GM23338 (cell line): ENCODE results near the gene RNF152. TPM values are rescaled to one million over a fixed set of nuclear protein-coding genes. Genes with fewer than 3 reads are reported as not detected.

Experiments used
- ATAC-seq: fragments of 200-7000 bp; cut with Tn5 transposase; 3 replicates; pipeline ENCODE4 v1.9.1; 2020
- DNase-seq: peaks from one replicate; pipeline ENCODE4 v3.0.0-alpha.2; 2015; ENCODE audit warnings: low spot score
- H2AFZ ChIP-seq: fragments of 200-600 bp; sonication (generic); 2 replicates; pipeline ENCODE4 v1.8.0; 2016; ENCODE audit warnings: antibody characterized with exemption, mild to moderate bottlenecking, moderate library complexity
- H3F3A ChIP-seq: fragments of 200-600 bp; sonication (generic); replicated peaks from 2 replicates; pipeline ENCODE4 v1.8.0; 2017; ENCODE audit warnings: antibody characterized with exemption, mixed run types, low read depth
- H3K27ac ChIP-seq: fragments of 200-600 bp; sonication (generic); 2 replicates; pipeline ENCODE4 v1.6.1; 2016; ENCODE audit warnings: low read depth
- H3K27me3 ChIP-seq: fragments of 200-600 bp; sonication (generic); 2 replicates; pipeline ENCODE4 v1.8.0; 2016; ENCODE audit warnings: mild to moderate bottlenecking, mixed run types, moderate library complexity; ENCODE audit not compliant: insufficient read depth
- H3K36me3 ChIP-seq: fragments of 200-600 bp; sonication (generic); 2 replicates; pipeline ENCODE4 v1.8.0; 2016; ENCODE audit warnings: mild to moderate bottlenecking; ENCODE audit not compliant: insufficient read depth
- H3K4me1 ChIP-seq: fragments of 200-600 bp; sonication (generic); 2 replicates; pipeline ENCODE4 v1.8.0; 2016; ENCODE audit warnings: mild to moderate bottlenecking, moderate library complexity; ENCODE audit not compliant: insufficient read depth
- H3K4me2 ChIP-seq: fragments of 200-600 bp; sonication (generic); 2 replicates; pipeline ENCODE4 v1.7.1; 2017; ENCODE audit warnings: mixed run types
- H3K4me3 ChIP-seq: fragments of 200-600 bp; sonication (generic); 2 replicates; pipeline ENCODE4 v1.6.1; 2016; ENCODE audit warnings: mixed run types
- H3K79me2 ChIP-seq: fragments of 200-600 bp; sonication (generic); replicated peaks from 2 replicates; pipeline ENCODE4 v1.8.0; 2017; ENCODE audit warnings: mild to moderate bottlenecking; ENCODE audit not compliant: insufficient read depth
- H3K9me2 ChIP-seq: fragments of 200-600 bp; sonication (generic); 2 replicates; pipeline ENCODE4 v1.8.0; 2017; ENCODE audit not compliant: insufficient read depth
- H4K20me1 ChIP-seq: fragments of 200-600 bp; sonication (generic); replicated peaks from 2 replicates; pipeline ENCODE4 v1.8.0; 2017; ENCODE audit warnings: mild to moderate bottlenecking; ENCODE audit not compliant: insufficient read depth
- H3K27ac Mint-ChIP-seq: 2 replicates; pipeline ENCODE4 v1.8.0; 2020; ENCODE audit warnings: inconsistent platforms, mild to moderate bottlenecking, moderate library complexity, mixed read lengths
- H3K27me3 Mint-ChIP-seq: 3 replicates; pipeline ENCODE4 v1.8.0; 2022; ENCODE audit warnings: low read depth, mild to moderate bottlenecking, moderate library complexity, mixed read lengths, inconsistent platforms; ENCODE audit not compliant: insufficient read depth, poor library complexity
- H3K36me3 Mint-ChIP-seq: 3 replicates; pipeline ENCODE4 v1.8.0; 2021; ENCODE audit warnings: low read depth, mild to moderate bottlenecking, inconsistent platforms, moderate library complexity, mixed read lengths
- H3K4me1 Mint-ChIP-seq: 3 replicates; pipeline ENCODE4 v1.8.0; 2020; ENCODE audit warnings: mild to moderate bottlenecking, inconsistent platforms, mixed read lengths
- H3K4me3 Mint-ChIP-seq: 3 replicates; pipeline ENCODE4 v1.8.0; 2021; ENCODE audit warnings: moderate library complexity, mild to moderate bottlenecking, inconsistent platforms, mixed read lengths
- H3K9me3 Mint-ChIP-seq: 3 replicates; pipeline ENCODE4 v1.8.0; 2020; ENCODE audit warnings: moderate library complexity, mild to moderate bottlenecking, inconsistent platforms, mixed read lengths
- CREB1 ChIP-seq: fragments of 250-450 bp; sonication (Bioruptor Pico); IDR thresholded peaks from 2 replicates; pipeline ENCODE4 v1.5.0; 2020; ENCODE audit warnings: low read depth, mild to moderate bottlenecking, moderate library complexity
- CTCF ChIP-seq, 2 experiments: fragments of 200-600 bp in 1 of 2; sonication (generic) in 1 of 2; conservative IDR thresholded peaks; 2 replicates each; pipeline versions ENCODE4 v1.5.1 to v1.6.1; 2016 to 2017; ENCODE audit warnings: antibody characterized with exemption in 2 of 2, low read depth in 2 of 2, mild to moderate bottlenecking in 2 of 2, moderate library complexity in 1 of 2
- ETS1 ChIP-seq: IDR thresholded peaks from 2 replicates; pipeline ENCODE4 v1.6.1; 2016; ENCODE audit warnings: antibody characterized with exemption
- EZH2 ChIP-seq: fragments of 200-600 bp; sonication (generic); IDR thresholded peaks from one replicate; pipeline ENCODE4 v1.8.0; 2017; ENCODE audit warnings: antibody characterized with exemption, mild to moderate bottlenecking, low read depth; ENCODE audit not compliant: unreplicated experiment
- EZH2phosphoT487 ChIP-seq: fragments of 200-600 bp; sonication (generic); IDR thresholded peaks from one replicate; pipeline ENCODE4 v1.8.1; 2018; ENCODE audit warnings: antibody characterized with exemption; ENCODE audit not compliant: unreplicated experiment
- JUNB ChIP-seq: IDR thresholded peaks from one replicate; pipeline ENCODE4 v1.6.1; 2016; ENCODE audit warnings: antibody characterized with exemption; ENCODE audit not compliant: unreplicated experiment
- NANOG ChIP-seq: IDR thresholded peaks from 2 replicates; pipeline ENCODE4 v1.6.1; 2016; ENCODE audit warnings: antibody characterized with exemption, borderline replicate concordance
- POLR2AphosphoS5 ChIP-seq: IDR thresholded peaks from 2 replicates; pipeline ENCODE4 v1.6.1; 2016; ENCODE audit warnings: antibody characterized with exemption, low read depth
- STAT1 ChIP-seq: IDR thresholded peaks from one replicate; pipeline ENCODE4 v1.6.1; 2016; ENCODE audit warnings: antibody characterized with exemption; ENCODE audit not compliant: unreplicated experiment
- ZNF114 ChIP-seq: fragments of 250-450 bp; sonication (Bioruptor Pico); IDR thresholded peaks from 2 replicates; pipeline ENCODE4 v1.5.0; 2020; ENCODE audit warnings: mild to moderate bottlenecking, moderate library complexity
- ZNF331 ChIP-seq: fragments of 250-450 bp; sonication (Bioruptor Pico); IDR thresholded peaks from 2 replicates; pipeline ENCODE4 v1.5.0; 2020; ENCODE audit warnings: low read depth, mild to moderate bottlenecking, moderate library complexity
- ZNF462 ChIP-seq: fragments of 250-450 bp; sonication (Bioruptor Pico); IDR thresholded peaks from 2 replicates; pipeline ENCODE4 v1.5.0; 2020; ENCODE audit warnings: mild to moderate bottlenecking, moderate library complexity
- polyA plus RNA-seq: library from polyadenylated mRNA; unstranded; fragments of >200 nt; fragmentation: Nextera tagmentation; extraction: Ambion mirVana; gene quantifications from 2 replicates; pipeline ENCODE4 v1.2.1, GENCODE V29; 2016
- total RNA-seq: library from RNA; depleted of rRNA; stranded (reverse); fragments of >200 nt; shearing (Covaris generic); gene quantifications from 2 replicates; pipeline ENCODE4 v1.2.3, GENCODE V29; 2014
- TF ChIP-seq, protein P1 (sequence below): IDR thresholded peaks from one replicate; pipeline ENCODE4 v1.6.1; 2018; ENCODE audit warnings: antibody characterized with exemption; ENCODE audit not compliant: unreplicated experiment

Gene RNF152
- total and polyA plus RNA-seq, 2 experiments from 2014 or later: 1.2 to 2.9 TPM

DNA sequence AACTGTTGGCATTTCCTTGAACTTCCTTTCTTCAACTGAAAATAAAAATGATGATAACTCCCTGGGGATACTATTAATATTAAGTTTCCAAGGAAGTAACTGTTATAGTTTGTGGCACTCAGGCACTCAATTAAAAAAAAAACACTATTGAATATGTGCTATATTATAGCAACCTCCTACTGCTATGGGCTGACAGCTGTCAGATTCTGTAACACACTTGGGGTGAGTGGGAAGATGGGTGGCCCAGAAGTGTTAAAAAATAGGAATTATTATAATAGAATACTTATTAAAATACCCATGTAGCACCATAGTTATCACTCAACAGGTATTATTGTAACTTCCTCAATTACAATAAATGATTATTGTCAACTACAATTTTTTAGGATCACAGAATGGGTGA lies 130.9 kb downstream of the RNF152 start:
- Histone ChIP-seq H3K36me3 (no peaks in the 10 kb centered on the region), H3K27me3 (no peaks in the 10 kb centered on the region), H3K79me2 (no peaks in the 10 kb centered on the region), H3K9me2 (no peaks in the 10 kb centered on the region), H2AFZ (no peak overlapping the region), H4K20me1 (no peaks in the 10 kb centered on the region), H3F3A (no peaks in the 10 kb centered on the region), H3K4me2 (no peak overlapping the region), H3K4me3 (no peak overlapping the region), H3K4me1 (peaks cover 8% of the 10 kb centered on the region; the same call in 1 of the 2 replicates), H3K27ac (no peak overlapping the region)
- DNase-seq (no peak), ATAC-seq (no peak)
- no peak overlapping the region for H3K4me3 Mint-ChIP-seq
- H3K27ac Mint-ChIP-seq: no peak overlapping the region
- no peaks in the 10 kb centered on the region for H3K9me3 Mint-ChIP-seq
- peaks cover 9% of the 10 kb centered on the region for H3K4me1 Mint-ChIP-seq
- no peak for TF ChIP-seq ETS1
- TF ChIP-seq JUNB: no peak
- TF ChIP-seq EZH2phosphoT487: no peak
- no peak for TF ChIP-seq ZNF331 (CRISPR knock-in tag)
- no peak for TF ChIP-seq CTCF (conservative IDR thresholded peaks at IDR 0.05; ENCODE audit: low read depth in 2 of 2)
- TF ChIP-seq EZH2: no peak
- no peak for TF ChIP-seq POLR2AphosphoS5
- TF ChIP-seq CREB1: no peak
- TF ChIP-seq STAT1: no peak
- TF ChIP-seq ZNF114 (CRISPR knock-in tag): no peak
- no peak for TF ChIP-seq NANOG
- TF ChIP-seq, protein P1, sequence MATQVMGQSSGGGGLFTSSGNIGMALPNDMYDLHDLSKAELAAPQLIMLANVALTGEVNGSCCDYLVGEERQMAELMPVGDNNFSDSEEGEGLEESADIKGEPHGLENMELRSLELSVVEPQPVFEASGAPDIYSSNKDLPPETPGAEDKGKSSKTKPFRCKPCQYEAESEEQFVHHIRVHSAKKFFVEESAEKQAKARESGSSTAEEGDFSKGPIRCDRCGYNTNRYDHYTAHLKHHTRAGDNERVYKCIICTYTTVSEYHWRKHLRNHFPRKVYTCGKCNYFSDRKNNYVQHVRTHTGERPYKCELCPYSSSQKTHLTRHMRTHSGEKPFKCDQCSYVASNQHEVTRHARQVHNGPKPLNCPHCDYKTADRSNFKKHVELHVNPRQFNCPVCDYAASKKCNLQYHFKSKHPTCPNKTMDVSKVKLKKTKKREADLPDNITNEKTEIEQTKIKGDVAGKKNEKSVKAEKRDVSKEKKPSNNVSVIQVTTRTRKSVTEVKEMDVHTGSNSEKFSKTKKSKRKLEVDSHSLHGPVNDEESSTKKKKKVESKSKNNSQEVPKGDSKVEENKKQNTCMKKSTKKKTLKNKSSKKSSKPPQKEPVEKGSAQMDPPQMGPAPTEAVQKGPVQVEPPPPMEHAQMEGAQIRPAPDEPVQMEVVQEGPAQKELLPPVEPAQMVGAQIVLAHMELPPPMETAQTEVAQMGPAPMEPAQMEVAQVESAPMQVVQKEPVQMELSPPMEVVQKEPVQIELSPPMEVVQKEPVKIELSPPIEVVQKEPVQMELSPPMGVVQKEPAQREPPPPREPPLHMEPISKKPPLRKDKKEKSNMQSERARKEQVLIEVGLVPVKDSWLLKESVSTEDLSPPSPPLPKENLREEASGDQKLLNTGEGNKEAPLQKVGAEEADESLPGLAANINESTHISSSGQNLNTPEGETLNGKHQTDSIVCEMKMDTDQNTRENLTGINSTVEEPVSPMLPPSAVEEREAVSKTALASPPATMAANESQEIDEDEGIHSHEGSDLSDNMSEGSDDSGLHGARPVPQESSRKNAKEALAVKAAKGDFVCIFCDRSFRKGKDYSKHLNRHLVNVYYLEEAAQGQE: no peak
- no peak for TF ChIP-seq ZNF462 (CRISPR knock-in tag)
- H3K27me3 Mint-ChIP-seq: no peaks in the 10 kb centered on the region
- no peaks in the 10 kb centered on the region for H3K36me3 Mint-ChIP-seq
